Subcutaneous adipose tissue (tissue), 4 donors: ENCODE results near the gene SLC25A29. TPM values are rescaled to one million over a fixed set of nuclear protein-coding genes. Genes with fewer than 3 reads are reported as not detected.

Source experiments
- total RNA-seq, 4 donors: library from RNA; depleted of rRNA; stranded (reverse); fragments of >200 nt; gene quantifications; one replicate each; pipeline ENCODE4 v1.1.0, GENCODE V29; 2016
- TF ChIP-seq, protein P1 (sequence below): fragments of 450-650 bp; IDR thresholded peaks from one replicate; pipeline ENCODE4 v1.5.1; 2016; ENCODE audit warnings: low read depth, mild to moderate bottlenecking, control low read depth, antibody characterized with exemption, moderate library complexity

Gene SLC25A29
- total RNA-seq, 4 donors from 2014 or later: 17.1 to 80.6 (median 42.5) TPM

DNA sequence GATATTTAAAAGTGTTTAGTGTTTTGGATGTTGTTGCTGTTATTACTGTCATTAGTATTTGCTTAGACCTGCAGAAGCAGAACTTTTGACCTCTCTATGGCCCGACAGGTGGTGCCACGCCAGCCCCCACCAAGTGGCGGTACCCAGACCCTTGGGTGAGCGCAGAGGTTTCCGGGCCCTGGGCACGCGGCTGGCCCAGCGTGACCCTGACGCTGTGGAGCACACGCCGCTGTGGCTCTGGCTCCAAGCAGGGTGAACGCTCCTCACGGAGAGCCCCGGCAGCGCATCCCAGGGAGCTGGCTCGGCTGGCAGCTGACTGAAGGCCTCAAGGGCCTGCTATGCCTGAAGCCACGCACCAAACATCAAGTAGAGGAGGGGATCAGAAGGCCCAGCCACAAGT lies 39.5 kb upstream of the SLC25A29 start:
- TF ChIP-seq, protein P1, sequence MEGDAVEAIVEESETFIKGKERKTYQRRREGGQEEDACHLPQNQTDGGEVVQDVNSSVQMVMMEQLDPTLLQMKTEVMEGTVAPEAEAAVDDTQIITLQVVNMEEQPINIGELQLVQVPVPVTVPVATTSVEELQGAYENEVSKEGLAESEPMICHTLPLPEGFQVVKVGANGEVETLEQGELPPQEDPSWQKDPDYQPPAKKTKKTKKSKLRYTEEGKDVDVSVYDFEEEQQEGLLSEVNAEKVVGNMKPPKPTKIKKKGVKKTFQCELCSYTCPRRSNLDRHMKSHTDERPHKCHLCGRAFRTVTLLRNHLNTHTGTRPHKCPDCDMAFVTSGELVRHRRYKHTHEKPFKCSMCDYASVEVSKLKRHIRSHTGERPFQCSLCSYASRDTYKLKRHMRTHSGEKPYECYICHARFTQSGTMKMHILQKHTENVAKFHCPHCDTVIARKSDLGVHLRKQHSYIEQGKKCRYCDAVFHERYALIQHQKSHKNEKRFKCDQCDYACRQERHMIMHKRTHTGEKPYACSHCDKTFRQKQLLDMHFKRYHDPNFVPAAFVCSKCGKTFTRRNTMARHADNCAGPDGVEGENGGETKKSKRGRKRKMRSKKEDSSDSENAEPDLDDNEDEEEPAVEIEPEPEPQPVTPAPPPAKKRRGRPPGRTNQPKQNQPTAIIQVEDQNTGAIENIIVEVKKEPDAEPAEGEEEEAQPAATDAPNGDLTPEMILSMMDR: no peak

- TF ChIP-seq, protein P1: no peak
Measured at GRCh38 chr14:100342195-100342594, 36.0 kb upstream of the SLC25A29 start.

DNA sequence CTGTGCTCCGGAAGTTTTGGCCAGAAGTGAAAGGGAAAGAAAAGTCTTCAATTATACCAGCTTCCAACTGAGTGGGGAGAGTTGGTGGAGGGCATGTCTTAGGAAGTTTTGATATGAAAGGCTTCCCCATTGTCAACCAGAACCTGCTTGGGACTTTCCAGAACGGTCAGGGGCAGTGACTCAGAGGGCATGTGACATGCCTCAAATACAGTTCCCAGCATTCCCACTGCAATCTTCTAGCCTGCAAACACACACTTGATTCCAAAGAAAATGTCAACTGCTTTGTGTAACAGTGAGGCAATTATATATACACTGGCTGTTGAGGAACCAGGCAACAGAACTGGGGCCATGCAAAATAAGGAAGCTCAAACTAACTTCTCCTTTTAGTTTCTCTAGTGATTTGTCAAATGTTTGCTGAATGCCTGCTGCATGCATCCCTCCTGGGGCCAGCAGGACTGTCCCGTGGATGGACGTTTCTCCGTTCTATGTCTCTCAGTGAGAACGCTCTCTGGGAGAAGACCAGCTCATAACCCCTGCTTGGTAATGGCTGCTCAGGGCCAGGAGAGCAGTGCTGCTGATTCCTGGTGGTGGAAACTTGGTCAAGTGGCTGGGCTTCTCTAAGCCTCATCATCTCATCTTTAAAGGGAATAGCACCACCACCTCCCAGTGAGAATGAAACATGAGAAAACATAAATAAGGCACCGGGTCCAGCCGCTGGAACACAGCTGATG lies 35.2 kb upstream of the SLC25A29 start:
- TF ChIP-seq, protein P1: no peak

- TF ChIP-seq, protein P1: no peak
Measured at GRCh38 chr14:100340423-100340813, 34.2 kb upstream of the SLC25A29 start.

- TF ChIP-seq, protein P1: no peak
Measured at GRCh38 chr14:100339766-100340422, 33.6 kb upstream of the SLC25A29 start.

DNA sequence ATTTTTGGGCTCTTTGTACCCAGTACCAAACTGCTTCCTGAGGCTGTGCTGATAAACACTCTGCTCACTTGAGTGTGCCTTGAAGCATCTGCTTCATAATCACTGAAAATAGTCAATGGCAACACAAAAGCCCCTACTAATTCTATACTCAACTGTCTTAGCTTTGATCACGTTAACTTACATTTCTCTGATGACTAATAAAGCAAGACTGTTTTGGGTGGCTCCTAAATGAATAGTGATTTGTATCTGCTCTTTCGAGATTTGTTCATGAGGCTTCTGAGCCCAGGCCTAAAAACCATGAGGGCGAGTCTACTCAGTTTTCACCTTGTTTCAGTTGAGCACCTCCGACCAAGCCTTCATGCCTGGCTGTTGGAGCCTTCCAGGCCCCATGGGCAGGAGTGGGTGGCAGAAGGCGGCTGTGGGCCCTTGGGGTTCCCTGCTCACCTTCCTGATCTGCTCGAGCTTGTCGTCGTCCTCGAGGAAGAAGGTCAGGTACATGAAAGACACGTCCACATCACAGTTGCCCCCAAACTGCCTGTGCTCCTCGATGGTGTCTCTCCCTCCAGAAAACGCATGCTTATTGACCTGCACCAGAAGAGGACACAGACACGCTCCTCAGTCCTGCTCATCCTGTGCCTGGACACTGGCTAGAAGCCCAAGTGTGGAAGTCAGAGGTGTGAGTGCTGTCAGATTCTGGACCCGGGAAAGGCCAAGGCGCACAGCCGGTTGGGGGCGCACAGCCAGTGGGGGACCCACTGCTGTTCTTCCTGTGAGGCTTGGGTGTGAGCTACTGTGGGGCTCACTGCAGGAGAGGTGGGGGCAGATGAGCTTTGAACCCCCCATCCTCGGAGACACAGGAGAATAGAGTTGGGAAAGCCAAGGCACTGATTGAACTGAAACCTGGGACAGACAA lies 30.6 kb upstream of the SLC25A29 start:
- TF ChIP-seq, protein P1: no peak

GRCh38 chr14:100334904-100335303 lies 28.7 kb upstream of the SLC25A29 start:
- TF ChIP-seq, protein P1: no peak
